Measurements from ENCODE around the gene SLA2.
"Not testable (repeated sequence)": the region's sequence is repeated elsewhere in the genome, so short reads cannot be mapped to it uniquely, and the experiment has no call there.

SLA2 gene

GRCh38 chr20:36645998-36646397, at the start of gene SLA2:
TSS of gene SLA2 (minus strand) at chr20:36646196. CDS start at chr20:36641335, 4,861 bp downstream.
- DNase-seq = peak; percentile 69

- DNase-seq = not testable (repeated sequence)
These were observed 49.5 kb upstream of the SLA2 start for GRCh38 chr20:36695467-36695866.

GRCh38 chr20:36688630-36689029, 42.6 kb upstream of the SLA2 start:
- no peak for DNase-seq

GRCh38 chr20:36687850-36688249, 41.9 kb upstream of the SLA2 start:
- no peak for DNase-seq

GRCh38 chr20:36686944-36687343, 40.9 kb upstream of the SLA2 start:
- no peak for DNase-seq

- no peak for DNase-seq
These were observed 40.5 kb upstream of the SLA2 start for GRCh38 chr20:36686504-36686903.

GRCh38 chr20:36684747-36685146, 38.8 kb upstream of the SLA2 start:
- DNase-seq = no peak

- no peak for DNase-seq
These were observed 36.3 kb upstream of the SLA2 start for GRCh38 chr20:36682311-36682710.

- no peak for DNase-seq
These were observed 31.4 kb upstream of the SLA2 start for GRCh38 chr20:36677422-36677771.

- no peak for DNase-seq
These were observed 30.9 kb upstream of the SLA2 start for GRCh38 chr20:36676701-36677421.

- not testable (repeated sequence) for DNase-seq
These were observed 29.5 kb upstream of the SLA2 start for GRCh38 chr20:36675545-36675944.

GRCh38 chr20:36672991-36673390, 27.0 kb upstream of the SLA2 start:
- DNase-seq = no peak

GRCh38 chr20:36670665-36671357, 24.8 kb upstream of the SLA2 start:
- no peak for DNase-seq

GRCh38 chr20:36666181-36666740, 20.3 kb upstream of the SLA2 start:
- no peak for DNase-seq

GRCh38 chr20:36663031-36663430, 17.0 kb upstream of the SLA2 start:
- DNase-seq = no peak

GRCh38 chr20:36658300-36658699, 12.3 kb upstream of the SLA2 start:
- no peak for DNase-seq

- DNase-seq = no peak
These were observed 10.7 kb upstream of the SLA2 start for GRCh38 chr20:36656733-36657132.

- no peak for DNase-seq
These were observed 9.0 kb upstream of the SLA2 start for GRCh38 chr20:36655004-36655403.

GRCh38 chr20:36654506-36654905, 8.5 kb upstream of the SLA2 start:
- DNase-seq = no peak

GRCh38 chr20:36653456-36653855, 7.5 kb upstream of the SLA2 start:
- no peak for DNase-seq

- DNase-seq = no peak
These were observed 1.5 kb upstream of the SLA2 start for GRCh38 chr20:36647196-36648121.

GRCh38 chr20:36646678-36647077, 682 bp upstream of the SLA2 start:
- DNase-seq = no peak

- DNase-seq = no peak
These were observed 643 bp downstream of the SLA2 start for GRCh38 chr20:36645353-36645752.
